Keratinocyte (primary cell): ENCODE measurements around the gene LRRTM2.

Experiments used
- CTCF ChIP-seq, 3 experiments: IDR thresholded peaks in 1 of 3; conservative IDR thresholded peaks in 1 of 3; optimal IDR thresholded peaks in 1 of 3; 2 replicates in 2 of 3; 3 replicates in 1 of 3; pipeline versions ENCODE3 to v1.5.1; 2011; ENCODE audit warnings: low read length in 3 of 3, mild to moderate bottlenecking in 3 of 3, moderate library complexity in 2 of 3, control low read depth in 1 of 3, inconsistent platforms in 1 of 3; ENCODE audit not compliant: insufficient read depth in 2 of 3; ENCODE audit errors: extremely low read depth in 1 of 3
- EZH2 ChIP-seq: IDR thresholded peaks from one replicate; pipeline ENCODE4 v1.6.1; 2012; ENCODE audit warnings: inconsistent platforms, mild to moderate bottlenecking, low read length, moderate library complexity

DNA sequence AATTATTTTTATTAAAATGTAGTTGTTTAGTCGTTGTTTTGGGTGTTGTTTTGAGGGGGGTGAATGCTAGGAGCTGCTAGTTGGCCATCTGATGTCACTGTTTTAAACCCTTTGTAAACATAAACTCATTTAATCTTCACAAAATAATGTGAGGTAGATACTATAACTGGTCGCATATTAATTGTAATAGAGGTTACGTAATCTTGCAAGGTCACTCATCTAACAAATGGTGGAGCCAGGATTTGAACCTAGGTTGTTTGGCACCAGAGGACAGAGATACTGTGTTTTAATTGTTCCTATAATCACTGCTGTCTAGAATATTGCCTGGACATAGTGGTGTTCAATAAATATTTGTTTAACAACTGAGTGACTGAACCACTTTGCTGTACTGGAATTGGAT lies 54.4 kb downstream of the LRRTM2 start:
- no peak for TF ChIP-seq CTCF (optimal IDR thresholded peaks at IDR 0.05 in 1 of 3, IDR thresholded peaks at IDR 0.05 in 1 of 3, conservative IDR thresholded peaks at IDR 0.05 in 1 of 3; ENCODE audit: extremely low read depth in 1 of 3, insufficient read depth in 2 of 3, low read length in 3 of 3)
- no peak for TF ChIP-seq EZH2
